ELR (cell line): ENCODE measurements around the gene RIN3.

Source experiments
- DNase-seq: peaks from one replicate; pipeline ENCODE4 v3.0.0-alpha.2; 2015; ENCODE audit warnings: low read depth

The RIN3 gene

DNA sequence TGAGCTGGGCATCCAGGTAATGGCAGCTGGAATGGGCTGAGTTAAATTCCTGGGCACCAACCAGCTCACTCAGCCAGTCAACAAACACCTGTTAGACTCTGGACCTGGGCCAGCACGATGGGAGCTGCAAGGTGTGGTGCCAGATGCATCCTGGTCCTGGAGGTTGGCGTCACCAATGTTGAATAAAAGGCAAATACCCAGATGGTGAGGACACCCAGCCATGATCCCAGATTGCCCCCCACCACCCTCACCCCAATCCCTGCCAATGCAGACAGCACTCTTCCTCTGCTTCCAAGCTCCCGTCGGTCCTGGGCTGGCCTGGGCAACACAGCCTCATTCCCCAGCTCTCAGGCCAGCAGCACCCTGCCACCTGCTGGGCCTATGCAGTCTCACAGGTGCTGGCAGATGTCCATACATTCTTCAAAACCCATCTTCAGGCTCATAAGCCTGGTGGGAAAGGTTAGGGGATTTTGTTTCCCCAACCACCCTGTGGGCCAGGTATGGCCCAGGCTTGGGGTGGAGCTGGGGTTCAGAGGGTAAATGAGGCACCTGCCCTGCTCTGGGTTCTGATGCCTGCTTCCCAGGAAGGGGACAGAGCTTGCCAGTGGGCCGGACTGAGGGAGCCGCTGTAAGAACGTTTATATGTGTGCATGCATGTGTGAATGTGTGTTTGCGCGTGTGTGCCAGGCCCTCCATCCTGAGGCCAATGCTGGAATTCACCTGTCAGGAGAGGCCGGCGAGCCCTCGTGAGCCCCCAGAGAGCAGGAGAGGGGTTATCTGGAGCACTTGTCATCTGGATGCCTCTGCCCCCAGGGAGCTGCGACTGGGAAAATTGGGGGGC is 176.8 kb downstream of the RIN3 start:
- peak; percentile 79 for DNase-seq

DNA sequence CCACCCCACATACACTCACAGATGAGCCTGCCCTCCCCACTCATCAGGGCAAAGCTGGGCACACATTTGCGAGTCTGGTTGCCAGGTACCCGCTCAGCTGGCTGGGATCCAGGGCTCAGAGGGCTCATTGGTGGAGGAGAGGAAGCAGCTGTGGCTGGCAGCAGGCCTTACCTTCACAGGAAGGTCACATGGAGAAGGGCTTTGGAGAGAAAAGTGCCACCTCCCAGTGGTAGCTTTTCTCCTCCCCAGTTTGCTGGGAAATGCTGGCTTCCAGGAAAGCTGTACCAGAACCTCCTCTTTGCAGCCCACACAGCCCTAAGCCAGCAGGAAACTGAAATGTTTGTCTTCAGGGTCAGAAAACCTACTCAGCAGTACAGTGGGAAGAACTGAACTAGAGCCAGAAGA is 179.2 kb downstream of the RIN3 start:
- no peak for DNase-seq

DNA sequence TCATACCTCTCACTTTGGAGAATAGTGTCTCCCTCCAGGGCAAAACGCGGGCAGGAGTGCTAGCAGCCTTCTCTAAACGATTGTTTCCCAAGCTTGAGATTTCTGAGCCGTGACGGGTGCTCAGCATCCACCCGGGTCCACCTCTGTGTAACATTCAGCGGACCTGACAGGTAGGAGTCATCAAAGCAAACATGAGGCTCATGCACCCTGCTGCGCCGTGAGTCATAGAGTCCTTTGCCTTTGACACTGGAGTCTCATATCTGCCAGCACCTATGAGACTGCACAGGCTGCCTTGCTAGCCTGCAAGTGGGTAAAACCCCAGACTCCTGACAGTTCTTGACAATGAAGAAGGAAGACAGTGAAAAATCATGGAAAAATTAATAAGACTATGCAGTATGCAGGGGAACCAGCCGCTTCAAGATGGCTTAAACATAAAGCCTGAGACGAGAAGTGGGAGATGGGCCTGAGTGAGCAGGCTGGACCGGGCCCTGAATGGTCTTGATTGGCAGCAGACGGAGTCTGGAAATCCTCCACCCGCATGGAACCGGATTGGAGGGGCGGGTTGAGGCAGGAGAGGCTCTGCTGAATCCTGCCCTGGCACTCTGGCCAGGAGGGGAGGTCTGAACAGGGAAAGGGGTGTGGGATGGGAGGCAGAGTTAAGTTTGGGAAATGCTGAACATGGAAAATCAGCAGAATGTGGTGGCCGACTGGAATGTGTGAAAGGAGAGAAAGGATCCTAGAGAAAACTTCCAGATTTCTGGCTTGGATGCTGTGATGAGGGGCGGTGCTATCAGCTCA is 180.6 kb downstream of the RIN3 start:
- peak; percentile 73 for DNase-seq

DNA sequence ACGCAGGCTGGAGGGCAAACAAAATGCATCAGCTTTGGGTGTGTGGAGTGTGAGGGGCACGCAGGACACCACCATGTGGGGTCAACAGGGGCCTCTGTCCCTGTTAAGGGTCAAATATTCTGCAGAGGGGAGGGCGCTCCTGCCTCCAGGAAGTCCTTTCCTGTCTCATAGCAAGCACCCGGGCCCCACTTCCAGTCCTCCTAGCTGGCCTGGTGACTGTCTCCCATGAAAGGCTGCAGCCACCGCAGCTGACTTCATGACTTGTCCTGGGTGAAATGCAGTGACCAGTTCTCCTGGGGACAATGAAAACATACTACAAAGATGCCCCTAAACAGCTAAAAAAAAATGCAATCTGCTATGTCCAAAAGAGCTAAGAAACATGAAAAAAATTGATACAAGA is 181.2 kb downstream of the RIN3 start:
- no peak for DNase-seq

DNA sequence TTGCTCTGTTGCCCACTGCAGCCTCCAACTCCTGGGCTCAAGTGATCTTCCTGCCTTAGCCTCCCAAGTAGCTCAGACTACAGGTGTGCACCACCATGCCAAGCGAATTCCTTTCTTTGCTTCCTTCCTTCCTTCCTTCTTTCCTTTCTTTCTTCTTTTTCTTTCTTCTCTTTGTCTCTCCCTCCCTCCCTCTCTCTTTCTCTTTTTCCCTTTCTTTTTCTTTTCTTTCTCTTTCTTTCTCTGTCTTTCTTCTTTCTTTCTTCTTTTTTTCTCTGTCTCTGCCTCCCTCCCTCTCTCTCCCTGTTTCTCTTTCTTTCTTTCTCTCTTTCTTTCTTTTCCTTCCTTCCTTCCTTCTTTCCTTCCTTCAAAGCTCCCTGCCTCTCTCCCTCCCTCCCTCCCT is 182.0 kb downstream of the RIN3 start:
- DNase-seq: no peak

DNA sequence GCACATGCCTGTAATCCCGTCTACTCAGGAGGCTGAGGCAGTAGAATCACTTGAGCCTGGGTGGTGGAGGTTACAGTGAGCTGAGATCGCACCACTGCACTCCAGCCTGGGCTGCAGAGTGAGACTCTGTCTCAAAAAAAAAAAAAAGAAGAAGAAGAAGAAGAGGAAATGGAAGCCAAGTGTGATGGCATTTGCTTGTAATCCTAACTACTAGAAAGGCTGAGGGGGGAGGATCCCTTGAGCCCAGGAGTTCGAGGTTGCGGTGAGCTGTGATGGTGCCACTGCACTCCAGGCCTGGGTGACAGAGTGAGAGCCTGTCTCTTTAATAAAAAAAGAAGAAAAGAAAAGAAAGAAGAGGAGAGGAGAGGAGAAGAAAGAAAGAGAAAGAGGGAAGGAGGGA is 182.8 kb downstream of the RIN3 start:
- DNase-seq: no peak

DNA sequence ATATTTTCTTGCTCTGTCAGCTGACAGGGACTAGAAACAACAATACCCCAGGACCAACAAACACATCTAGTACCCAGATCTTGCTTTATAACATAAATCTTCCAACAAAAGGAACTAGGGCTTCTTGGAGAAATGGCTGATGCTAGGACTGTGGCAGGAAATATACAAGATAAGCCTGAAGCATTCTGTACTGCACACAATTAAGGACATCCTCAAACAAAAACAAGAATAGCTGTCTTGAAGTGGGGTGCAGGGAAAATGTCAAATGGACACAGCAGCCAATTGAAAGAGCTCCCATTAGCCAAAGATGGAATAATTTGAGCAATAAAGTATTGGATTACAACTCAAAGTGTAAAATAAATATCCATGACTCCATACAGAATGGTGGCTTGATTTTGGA is 184.8 kb downstream of the RIN3 start:
- no peak for DNase-seq

DNA sequence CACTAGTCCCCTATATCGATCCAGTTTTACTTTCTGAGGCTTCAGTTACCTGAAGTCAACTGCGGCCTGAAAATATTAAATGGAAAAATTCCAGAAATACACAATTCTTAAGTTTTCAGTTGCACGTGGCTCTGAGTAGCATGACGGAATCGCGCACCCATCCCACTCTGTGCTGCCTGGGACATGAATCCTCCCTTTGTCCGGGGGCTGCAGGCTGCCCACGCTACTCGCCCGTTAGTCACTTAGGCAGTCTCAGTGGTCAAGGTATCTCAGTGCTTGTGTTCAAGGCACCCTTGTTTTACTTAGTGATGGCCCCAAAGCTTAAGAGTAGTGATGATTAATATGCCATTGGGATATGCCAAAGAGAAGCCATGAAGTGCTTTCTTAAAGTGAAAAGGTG is 188.2 kb downstream of the RIN3 start:
- DNase-seq: no peak

DNA sequence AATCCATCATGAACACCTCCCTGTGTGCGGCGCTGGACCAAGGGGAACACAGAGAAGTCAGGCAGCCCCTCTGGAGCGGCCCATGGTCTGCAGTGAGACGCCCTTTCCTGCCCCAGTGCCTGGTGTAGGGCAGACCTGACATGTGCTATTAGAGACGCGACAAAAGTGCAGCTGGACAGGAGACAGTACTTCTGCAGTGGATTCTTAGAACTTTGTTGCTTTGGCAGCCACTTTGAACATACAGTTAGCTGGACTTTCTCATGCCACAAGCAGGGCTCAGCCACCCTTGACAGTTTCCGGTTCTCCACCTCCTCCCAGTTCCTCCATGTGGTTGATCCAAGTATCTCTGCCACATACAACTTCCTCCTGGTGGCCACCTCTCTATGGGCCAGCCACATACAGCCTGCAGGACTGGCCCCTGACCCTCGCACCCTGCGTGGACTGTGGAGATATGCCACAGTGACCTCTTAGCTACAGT is 188.9 kb downstream of the RIN3 start:
- no peak for DNase-seq

DNA sequence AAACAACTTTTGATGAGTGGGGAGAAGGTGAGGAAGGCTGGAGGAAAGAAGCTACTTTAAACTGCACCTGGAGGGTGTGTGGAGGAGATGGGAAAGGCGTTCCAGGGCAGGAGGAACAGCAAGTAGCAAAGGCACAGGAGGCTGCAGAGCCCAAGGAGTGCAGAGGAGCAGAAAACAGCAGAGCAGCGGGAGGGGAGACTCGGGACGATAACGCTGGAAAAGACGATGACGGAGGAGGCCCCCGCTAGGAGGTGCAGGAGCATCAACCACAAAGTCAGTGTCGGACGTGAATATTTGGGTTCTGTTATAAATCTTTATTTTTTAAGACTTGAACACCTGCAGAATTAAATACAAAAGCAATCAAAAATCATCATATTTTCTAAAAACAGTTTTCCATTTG is 189.9 kb downstream of the RIN3 start:
- DNase-seq: no peak

DNA sequence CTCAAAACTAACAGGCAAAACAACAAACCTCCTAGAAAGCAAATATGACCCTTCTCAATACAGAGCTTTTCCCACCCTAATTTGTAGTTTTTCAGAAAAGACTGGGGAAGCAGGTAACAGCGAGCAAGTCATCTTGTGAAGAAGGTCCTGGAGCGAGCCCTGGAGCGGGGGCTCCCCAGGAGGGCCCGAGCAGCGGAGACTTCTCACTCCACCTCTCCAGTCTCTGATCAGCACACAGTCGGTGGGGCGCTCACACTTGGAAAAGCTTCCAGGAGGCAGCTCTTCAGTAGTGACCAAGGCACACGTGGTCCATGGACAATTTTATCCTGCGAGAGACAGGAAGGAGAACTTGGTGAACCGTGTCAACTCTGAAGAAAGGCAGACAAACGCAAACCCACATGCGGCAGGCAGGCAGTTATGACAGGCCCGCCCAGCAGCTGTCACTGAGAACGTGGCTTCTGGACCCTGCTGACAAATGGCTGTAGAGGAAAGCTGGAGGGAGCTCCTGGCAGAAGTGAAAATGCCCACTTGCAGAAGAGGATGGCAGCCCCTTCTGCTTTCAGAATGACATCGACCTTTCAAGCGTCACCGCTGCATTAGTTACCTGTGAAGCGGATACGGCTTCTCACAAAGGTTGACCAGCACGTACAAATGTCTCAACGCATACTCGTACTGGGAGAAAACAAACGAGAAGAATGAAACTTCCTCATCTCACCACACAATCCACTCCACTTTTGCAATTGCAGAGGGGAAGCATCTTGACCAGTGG is 190.6 kb downstream of the RIN3 start:
- DNase-seq: no peak

DNA sequence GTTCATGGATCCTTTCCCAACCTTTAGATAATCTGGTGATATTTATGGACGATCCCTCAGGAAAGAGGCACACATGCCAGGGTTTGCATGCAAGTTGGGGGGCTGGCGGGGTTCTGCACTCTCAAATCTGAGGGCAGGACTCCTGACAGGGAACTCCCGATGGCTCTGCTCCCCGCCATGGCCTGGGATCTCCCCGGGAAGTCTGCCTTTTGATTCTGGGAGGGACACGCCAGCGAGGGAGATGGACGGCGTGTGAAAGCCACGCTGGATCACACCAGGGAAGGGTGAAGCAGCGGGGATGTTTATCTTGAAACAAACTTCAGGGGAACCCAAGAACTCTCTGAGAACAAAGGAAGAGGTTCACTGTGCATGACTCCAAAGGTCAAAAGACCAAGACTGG is 191.2 kb downstream of the RIN3 start:
- no peak for DNase-seq

DNA sequence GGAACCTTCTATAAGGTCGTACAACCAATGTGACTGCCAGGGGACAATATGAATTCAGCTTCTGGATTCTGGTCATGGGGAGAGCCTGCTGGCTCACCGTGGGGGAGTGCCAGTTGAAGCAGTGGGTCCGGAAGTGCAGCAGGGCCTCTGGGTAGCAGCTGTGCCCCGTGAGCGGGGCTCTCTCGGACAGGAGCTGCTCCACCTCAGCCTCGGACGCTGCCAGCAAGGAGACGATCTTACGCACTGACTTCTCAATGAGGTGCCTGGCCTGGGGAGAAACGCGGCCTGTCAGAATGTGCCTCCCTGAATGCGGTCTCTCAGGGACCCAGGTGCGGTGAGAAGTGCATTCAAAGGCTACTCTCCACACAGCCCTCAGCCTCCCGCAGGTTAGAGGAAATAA is 192.8 kb downstream of the RIN3 start:
- DNase-seq: no peak

DNA sequence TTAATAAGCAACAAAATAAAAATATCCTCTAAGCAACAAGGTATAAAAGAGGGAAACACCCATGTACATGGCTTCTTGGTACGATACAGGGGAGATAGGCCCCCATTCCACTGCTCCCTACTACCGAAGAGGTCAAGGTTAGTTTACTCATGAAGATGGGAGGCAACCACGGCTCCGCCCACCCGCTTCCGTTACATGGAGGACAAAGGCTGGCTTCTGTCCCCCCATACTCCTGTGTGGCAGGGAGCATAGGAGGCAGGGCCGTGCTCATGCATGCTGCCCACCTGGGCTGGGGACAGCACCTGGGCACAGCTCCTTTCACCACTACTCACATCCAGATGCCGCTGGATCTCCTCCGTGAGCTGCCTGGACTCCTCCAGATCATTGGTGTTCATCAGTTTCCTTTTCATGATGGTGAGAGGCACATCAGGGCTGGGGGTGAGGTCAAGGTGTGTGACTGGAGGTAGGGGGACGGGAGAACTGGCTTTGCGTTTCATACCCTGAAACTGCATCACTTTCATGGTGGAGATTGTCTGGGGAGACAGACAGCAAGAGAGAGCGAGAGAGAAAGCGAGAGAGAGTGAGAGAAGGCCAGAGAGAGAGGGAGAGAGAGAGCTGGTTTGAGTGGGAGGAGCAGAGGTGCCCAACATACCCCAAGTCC is 195.9 kb downstream of the RIN3 start:
- DNase-seq: no peak

DNA sequence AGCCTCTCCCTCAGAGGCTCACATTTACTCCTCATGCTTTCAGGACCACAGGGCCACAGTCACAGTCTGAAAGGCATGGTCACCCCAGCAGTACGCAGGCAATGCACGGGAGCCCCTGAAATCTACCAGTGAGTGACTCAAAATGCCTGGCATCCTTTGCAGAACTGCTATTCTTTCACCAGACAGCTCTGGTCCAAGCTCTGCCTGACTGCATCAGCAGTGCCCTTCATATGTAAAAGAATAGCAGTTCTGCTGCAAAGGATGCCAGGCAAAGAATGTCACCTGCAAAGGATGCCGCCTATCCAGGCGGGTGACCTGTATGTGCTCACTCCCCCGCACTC is 196.4 kb downstream of the RIN3 start:
- no peak for DNase-seq

DNA sequence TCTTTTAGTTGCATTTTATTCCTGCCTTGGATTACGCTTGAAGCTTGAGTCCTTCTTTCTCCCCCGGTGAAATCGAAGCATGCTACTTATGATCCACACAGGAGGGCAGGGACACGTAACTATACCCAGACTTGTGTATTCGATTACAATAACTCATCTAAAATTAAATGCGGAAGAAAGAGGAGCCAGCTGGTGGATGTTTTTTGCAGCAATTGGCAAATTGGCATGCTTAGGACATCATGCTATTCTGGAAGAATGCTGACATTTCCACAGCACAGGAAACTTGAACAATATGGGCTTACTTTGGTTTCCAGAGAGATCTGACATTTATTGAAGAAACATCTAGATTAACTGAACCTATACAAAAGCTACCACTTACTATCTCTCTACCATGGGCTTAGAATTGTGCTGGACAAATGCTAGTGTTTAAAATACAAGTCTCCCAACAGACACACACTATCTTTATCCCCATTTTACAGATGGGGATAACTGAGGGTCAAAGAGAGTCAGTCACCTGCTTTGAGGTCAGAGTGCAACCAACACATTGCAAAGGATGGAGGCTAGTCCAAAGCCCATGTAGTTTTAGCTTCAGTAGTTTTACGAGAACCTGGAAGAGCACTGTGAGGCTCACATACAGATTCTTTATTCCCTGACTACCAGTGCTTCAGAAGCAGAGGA is 198.5 kb downstream of the RIN3 start:
- DNase-seq: no peak

DNA sequence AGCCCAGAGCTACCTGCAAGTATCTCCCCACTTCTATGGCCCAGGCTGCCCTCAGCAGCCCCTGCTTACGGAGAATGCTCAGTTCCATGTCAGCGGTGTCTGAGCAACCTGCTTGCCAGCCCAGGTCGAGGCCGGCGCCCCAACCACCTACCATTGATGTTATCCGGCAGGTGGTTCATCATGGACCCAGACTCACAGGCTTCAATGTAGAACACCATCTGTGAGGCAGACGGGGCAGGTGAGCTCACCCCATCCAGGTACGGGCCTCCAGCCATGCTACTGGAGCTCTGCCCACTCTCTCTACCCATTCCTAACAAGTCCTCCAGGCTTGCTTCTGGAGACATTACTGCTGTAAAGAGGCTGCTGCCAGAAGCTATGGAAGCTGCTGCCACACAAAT is 199.1 kb downstream of the RIN3 start:
- no peak for DNase-seq

DNA sequence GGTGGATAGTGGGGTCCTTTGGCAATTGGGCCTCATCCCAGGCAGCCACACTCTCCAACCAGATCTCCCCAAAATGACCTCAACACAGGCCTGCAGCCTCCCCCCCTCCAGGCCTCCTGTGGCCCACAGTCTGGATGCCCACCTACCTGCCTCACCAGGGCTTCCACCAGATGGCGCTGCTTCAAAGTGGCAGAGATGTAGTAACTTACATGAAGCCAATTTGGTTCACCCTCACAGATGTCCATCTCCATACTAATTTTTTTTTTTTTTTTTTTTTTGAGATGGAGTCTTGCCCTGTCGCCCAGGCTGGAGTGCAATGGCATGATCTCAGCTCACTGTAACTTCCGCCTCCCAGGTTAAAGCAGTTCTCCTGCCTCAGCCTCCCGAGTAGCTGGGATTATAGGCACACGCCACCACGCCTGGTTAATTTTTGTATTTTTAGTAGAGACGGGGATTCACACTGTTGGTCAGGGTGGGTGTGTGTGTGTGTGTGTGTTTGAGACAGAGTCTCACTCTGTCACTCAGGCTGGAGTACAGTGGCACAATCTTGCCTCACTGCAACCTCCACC is 201.2 kb downstream of the RIN3 start:
- DNase-seq: peak; percentile 83

DNA sequence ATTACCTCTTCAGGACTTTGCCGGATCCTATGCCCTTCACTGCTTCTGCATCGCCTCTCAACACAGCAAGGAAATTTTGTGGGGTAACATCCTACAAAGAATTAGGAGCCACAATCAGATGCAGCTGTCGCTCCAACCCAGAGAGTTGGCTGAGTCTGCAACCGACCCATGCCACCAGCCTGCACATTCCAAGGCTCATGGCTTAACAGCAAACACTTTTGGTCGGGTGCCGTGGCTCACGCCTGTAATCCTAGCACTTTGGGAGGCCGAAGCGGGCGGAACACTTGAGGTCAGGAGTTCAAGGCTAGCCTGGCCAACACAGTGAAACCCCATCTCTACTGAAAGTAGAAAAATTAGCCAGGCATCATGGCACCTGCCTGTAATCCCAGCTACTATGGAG is 202.6 kb downstream of the RIN3 start:
- no peak for DNase-seq

DNA sequence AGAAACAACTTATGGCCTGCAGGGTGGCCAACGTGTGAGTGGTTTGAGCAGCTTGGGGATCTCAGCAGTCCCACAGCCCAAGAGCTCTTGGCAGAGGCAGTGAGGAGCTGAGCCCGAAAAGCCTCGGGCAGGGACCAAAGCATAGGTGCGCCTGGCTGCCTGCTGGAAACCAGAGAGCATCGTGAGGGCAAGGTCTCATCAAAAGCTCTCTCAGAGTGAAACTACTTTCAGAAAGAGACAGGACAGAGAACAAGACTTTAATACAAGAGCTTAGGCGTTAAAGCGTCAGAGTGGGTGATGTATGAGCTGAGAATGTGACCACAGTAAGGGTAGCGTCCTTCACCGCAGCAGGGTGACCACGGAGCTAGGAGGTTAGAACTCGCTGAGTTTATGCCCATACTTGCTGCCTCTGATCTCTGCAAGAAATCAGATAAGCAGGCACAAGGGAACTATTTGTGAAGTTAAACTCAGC is 204.0 kb downstream of the RIN3 start:
- DNase-seq: no peak

DNA sequence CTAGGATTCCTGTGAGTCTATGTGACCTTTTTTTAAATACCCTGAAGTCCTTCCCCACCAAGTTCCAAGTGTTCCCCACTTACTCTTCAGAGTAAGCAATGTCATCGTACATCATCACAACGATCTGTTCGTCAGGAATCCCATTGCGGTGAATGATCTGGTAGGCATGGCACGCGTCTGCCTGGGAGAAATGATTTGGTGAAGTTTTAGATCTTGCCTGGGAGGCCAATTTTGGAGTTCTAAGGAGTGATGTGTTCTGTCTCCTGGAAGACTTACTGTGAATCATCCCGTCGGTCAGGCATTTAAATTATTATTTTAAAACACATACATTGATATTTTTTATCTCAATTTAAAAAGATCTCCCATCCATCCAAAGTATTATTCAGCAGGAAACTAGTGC is 205.1 kb downstream of the RIN3 start:
- peak; percentile 12 for DNase-seq
